ENCODE measurements around the gene LRRC53. TPM values are rescaled to one million over a fixed set of nuclear protein-coding genes. Genes with fewer than 3 reads are reported as not detected.

Gene LRRC53
- total and polyA plus RNA-seq, 2 of the 8 experiments (the other 6 are each of a cell fraction or from before 2014, with no cell fraction given), result not detected

- TF ChIP-seq GTF2F1 (IDR thresholded peaks at IDR 0.05; ENCODE audit: borderline replicate concordance, low read depth, low read length) (no peak), TEAD4 (IDR thresholded peaks at IDR 0.05; ENCODE audit: low read depth, low read length) (no peak)
Measured at GRCh38 chr1:74530892-74531291, 18.5 kb upstream of the LRRC53 start (continued).

All from H1 (cell line).